GM10266 (cell line): ENCODE data around the gene SLC35E1.
A peak's percentile ranks its signal among the peaks of the same experiment; 100 is the strongest.

Experiments
- DNase-seq: peaks from one replicate; pipeline ENCODE4 v3.0.0; 2012; ENCODE audit errors: extremely low spot score
- CTCF ChIP-seq: IDR thresholded peaks from 2 replicates; pipeline ENCODE4 v1.5.1; 2012; ENCODE audit warnings: mild to moderate bottlenecking, low read depth; ENCODE audit not compliant: control insufficient read depth, insufficient read depth; ENCODE audit errors: missing control alignments

Gene SLC35E1

GRCh38 chr19:16615808-16616207 is 43.6 kb upstream of the SLC35E1 start:
- no peak for TF ChIP-seq CTCF
- DNase-seq: peak; percentile 46

GRCh38 chr19:16614941-16615340 is 42.7 kb upstream of the SLC35E1 start:
- TF ChIP-seq CTCF: no peak

GRCh38 chr19:16613841-16614240 is 41.6 kb upstream of the SLC35E1 start:
- no peak for DNase-seq
- TF ChIP-seq CTCF: no peak

More at GRCh38 chr19:16614941-16615340, 42.7 kb upstream of the SLC35E1 start:
- no peak for DNase-seq

GRCh38 chr19:16612636-16613035 is 40.4 kb upstream of the SLC35E1 start:
- TF ChIP-seq CTCF: no peak
- DNase-seq: no peak

GRCh38 chr19:16611121-16611520 is 38.9 kb upstream of the SLC35E1 start:
- no peak for TF ChIP-seq CTCF

GRCh38 chr19:16609511-16610200 is 37.4 kb upstream of the SLC35E1 start:
- no peak for DNase-seq
- TF ChIP-seq CTCF: no peak

More at GRCh38 chr19:16611121-16611520, 38.9 kb upstream of the SLC35E1 start:
- DNase-seq: no peak

GRCh38 chr19:16608290-16608739 is 36.1 kb upstream of the SLC35E1 start:
- TF ChIP-seq CTCF: no peak
- no peak for DNase-seq
